Measurements from ENCODE around the gene WDR90. TPM values are rescaled to one million over a fixed set of nuclear protein-coding genes. Genes with fewer than 3 reads are reported as not detected.

WDR90 gene
- total and polyA plus RNA-seq, 2 of the 13 experiments (the other 11 are each of a cell fraction or from before 2014, with no cell fraction given): 14.9 to 28.9 TPM

DNA sequence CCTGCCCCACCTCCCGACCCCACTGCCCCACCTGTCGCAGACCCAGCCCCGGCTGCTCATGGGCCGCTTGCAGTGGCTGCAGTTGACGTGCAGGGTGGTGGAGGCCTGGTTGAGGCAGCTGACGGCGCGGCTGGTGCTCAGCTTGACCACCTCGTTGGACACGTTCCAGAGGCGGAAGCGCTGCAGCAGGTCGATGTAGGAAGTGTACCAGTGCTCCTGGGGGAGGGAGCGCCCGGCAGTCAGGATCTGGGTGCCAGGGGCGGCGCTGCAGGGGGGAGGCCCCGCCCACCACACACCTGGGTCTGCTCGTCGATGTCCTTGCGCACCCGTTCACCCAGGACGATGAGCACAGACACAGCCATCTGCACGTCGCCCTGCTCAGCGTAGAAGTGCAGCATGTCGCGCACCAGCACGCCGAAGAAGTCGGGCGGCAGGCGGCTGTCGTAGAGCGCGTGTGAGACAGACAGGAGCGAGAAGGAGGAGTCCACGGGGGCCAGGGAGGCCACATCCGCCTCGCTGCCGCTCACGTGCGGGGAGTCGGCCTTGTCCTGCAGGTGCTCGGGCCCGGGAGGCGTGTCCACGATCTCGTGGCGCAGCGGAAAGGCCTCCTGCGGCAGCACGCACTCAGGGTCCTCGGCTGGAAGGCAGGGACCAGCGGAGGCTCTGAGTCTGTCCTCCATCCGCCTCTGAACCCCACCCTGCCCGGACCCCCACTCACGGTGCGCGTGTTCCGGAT lies 36.0 kb downstream of the WDR90 start (continued):
- TF ChIP-seq, protein P1, sequence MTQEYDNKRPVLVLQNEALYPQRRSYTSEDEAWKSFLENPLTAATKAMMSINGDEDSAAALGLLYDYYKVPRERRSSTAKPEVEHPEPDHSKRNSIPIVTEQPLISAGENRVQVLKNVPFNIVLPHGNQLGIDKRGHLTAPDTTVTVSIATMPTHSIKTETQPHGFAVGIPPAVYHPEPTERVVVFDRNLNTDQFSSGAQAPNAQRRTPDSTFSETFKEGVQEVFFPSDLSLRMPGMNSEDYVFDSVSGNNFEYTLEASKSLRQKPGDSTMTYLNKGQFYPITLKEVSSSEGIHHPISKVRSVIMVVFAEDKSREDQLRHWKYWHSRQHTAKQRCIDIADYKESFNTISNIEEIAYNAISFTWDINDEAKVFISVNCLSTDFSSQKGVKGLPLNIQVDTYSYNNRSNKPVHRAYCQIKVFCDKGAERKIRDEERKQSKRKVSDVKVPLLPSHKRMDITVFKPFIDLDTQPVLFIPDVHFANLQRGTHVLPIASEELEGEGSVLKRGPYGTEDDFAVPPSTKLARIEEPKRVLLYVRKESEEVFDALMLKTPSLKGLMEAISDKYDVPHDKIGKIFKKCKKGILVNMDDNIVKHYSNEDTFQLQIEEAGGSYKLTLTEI (CRISPR knock-in tag; conservative IDR thresholded peaks at IDR 0.05): no peak
- TF ChIP-seq IRX3 (CRISPR knock-in tag; IDR thresholded peaks at IDR 0.05; ENCODE audit: borderline replicate concordance, low read depth) (no peak), HOXA3 (CRISPR knock-in tag; IDR thresholded peaks at IDR 0.05) (no peak), DNMT3B (CRISPR knock-in tag; conservative IDR thresholded peaks at IDR 0.05) (no peak), ZFP90 (CRISPR knock-in tag; IDR thresholded peaks at IDR 0.05; ENCODE audit: borderline replicate concordance) (no peak), ZNF333 (CRISPR knock-in tag; IDR thresholded peaks at IDR 0.05; ENCODE audit: borderline replicate concordance) (no peak), MEIS1 (CRISPR knock-in tag; IDR thresholded peaks at IDR 0.05; ENCODE audit: borderline replicate concordance) (no peak), POLR2A (IDR thresholded peaks at IDR 0.05; ENCODE audit: insufficient read depth in 1 of 2, low read depth in 2 of 2, low read length in 2 of 2) (peak in 1 of 2 experiments; percentile 36; a peak in 2 of 4 replicates), FOXA3 (CRISPR knock-in tag; IDR thresholded peaks at IDR 0.05) (no peak), RBM39 (IDR thresholded peaks at IDR 0.05; ENCODE audit: low read depth, low read length, poor library complexity, severe bottlenecking) (no peak)
- TF ChIP-seq, protein P2, sequence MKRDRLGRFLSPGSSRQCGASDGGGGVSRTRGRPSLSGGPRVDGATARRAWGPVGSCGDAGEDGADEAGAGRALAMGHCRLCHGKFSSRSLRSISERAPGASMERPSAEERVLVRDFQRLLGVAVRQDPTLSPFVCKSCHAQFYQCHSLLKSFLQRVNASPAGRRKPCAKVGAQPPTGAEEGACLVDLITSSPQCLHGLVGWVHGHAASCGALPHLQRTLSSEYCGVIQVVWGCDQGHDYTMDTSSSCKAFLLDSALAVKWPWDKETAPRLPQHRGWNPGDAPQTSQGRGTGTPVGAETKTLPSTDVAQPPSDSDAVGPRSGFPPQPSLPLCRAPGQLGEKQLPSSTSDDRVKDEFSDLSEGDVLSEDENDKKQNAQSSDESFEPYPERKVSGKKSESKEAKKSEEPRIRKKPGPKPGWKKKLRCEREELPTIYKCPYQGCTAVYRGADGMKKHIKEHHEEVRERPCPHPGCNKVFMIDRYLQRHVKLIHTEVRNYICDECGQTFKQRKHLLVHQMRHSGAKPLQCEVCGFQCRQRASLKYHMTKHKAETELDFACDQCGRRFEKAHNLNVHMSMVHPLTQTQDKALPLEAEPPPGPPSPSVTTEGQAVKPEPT (CRISPR knock-in tag; IDR thresholded peaks at IDR 0.05; ENCODE audit: low read depth): no peak
- TF ChIP-seq, protein P3, sequence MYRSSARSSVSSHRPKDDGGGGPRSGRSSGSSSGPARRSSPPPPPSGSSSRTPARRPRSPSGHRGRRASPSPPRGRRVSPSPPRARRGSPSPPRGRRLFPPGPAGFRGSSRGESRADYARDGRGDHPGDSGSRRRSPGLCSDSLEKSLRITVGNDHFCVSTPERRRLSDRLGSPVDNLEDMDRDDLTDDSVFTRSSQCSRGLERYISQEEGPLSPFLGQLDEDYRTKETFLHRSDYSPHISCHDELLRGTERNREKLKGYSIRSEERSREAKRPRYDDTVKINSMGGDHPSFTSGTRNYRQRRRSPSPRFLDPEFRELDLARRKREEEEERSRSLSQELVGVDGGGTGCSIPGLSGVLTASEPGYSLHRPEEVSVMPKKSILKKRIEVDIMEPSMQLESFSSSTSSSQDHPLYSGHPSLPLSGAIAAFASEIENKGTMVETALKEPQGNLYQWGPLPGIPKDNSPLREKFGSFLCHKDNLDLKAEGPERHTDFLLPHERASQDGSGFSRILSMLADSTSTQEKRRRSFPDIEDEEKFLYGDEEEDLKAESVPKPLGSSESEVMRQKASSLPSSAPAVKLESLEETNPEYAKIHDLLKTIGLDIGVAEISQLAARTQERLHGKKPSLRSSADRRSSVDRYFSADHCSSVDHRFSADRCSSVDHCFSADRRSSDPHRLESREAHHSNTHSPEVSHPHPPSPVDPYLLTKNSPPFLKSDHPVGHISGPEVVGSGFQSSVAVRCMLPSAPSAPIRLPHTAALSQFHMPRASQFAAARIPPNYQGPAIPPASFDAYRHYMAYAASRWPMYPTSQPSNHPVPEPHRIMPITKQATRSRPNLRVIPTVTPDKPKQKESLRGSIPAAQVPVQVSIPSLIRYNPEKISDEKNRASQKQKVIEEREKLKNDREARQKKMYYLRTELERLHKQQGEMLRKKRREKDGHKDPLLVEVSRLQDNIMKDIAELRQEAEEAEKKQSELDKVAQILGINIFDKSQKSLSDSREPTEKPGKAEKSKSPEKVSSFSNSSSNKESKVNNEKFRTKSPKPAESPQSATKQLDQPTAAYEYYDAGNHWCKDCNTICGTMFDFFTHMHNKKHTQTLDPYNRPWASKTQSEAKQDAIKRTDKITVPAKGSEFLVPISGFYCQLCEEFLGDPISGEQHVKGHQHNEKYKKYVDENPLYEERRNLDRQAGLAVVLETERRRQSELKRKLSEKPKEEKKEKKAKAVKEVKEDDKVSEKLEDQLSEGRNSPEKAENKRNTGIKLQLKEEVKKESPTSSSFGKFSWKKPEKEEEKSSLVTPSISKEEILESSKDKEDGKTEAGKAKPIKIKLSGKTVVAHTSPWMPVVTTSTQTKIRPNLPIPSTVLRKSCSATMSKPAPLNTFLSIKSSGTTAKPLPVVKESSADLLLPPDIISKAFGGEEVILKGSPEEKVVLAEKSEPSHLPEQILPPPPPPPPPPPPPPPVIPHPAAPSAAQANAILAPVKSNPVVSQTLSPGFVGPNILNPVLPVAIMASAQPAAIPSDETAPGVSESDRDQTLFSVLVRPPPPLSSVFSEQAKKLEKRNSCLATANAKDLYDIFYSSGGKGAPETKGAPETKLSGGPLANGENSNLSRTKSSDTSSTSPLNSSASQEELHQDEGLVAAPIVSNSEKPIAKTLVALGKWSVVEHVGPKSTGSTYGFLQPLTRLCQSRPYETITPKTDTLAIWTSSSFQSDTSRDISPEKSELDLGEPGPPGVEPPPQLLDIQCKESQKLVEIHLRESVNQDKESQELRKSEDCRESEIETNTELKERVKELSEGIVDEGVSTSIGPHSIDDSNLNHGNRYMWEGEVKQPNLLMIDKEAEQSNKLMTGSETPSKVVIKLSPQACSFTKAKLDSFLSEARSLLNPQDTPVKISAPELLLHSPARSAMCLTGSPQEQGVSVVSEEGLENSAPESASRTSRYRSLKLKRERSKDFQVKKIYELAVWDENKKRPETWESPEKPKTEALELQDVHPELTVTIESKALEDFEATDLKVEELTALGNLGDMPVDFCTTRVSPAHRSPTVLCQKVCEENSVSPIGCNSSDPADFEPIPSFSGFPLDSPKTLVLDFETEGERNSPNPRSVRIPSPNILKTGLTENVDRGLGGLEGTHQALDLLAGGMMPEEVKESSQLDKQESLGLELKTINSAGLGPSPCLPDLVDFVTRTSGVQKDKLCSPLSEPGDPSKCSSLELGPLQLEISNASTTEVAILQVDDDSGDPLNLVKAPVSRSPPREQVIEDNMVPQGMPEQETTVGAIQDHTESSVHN (CRISPR knock-in tag; IDR thresholded peaks at IDR 0.05): no peak
